K562 (cell line): ENCODE measurements around the gene SERGEF.

Experiments used
- BRCA1 ChIP-seq, 2 experiments: fragments of 450-650 bp in 1 of 2; sonication (generic) in 1 of 2; formaldehyde crosslinking in 1 of 2; IDR thresholded peaks; 2 replicates each; pipeline versions ENCODE4 v1.5.0 to v1.6.1; 2017 to 2020; ENCODE audit warnings: mild to moderate bottlenecking in 1 of 2, missing genetic modification reagents in 1 of 2
- GABPB1 ChIP-seq: sonication (generic); formaldehyde crosslinking; IDR thresholded peaks from 2 replicates; pipeline ENCODE4 v1.8.0; 2022; ENCODE audit warnings: mild to moderate bottlenecking, missing genetic modification reagents
- MAZ ChIP-seq, 2 experiments: fragments of 450-650 bp in 1 of 2; sonication (generic) in 1 of 2; formaldehyde crosslinking; IDR thresholded peaks in 1 of 2; conservative IDR thresholded peaks in 1 of 2; 2 replicates each; pipeline versions ENCODE4 v1.4.0 to v1.5.0; 2020; ENCODE audit warnings: mild to moderate bottlenecking in 1 of 2, missing genetic modification reagents in 1 of 2
- SRSF9 ChIP-seq: fragments of 200-400 bp; formaldehyde crosslinking; IDR thresholded peaks from 2 replicates; pipeline ENCODE4 v1.6.1; 2017; ENCODE audit warnings: low read depth, low read length, borderline replicate concordance
- ZBTB43 ChIP-seq: sonication (generic); formaldehyde crosslinking; IDR thresholded peaks from 2 replicates; pipeline ENCODE4 v1.8.0; 2023; ENCODE audit warnings: mild to moderate bottlenecking, missing genetic modification reagents

GRCh38 chr11:17838102-17838501 is 174.7 kb downstream of the SERGEF start:
- TF ChIP-seq GABPB1 (no peak), SRSF9 (no peak), MAZ (CRISPR knock-in tag; conservative IDR thresholded peaks at IDR 0.05 in 1 of 2, IDR thresholded peaks at IDR 0.05 in 1 of 2) (no peak), BRCA1 (IDR thresholded peaks at IDR 0.05) (no peak), BRCA1 (CRISPR knock-in tag; IDR thresholded peaks at IDR 0.05) (no peak), ZBTB43 (CRISPR knock-in tag) (no peak)
